D721Med (cell line): ENCODE results near the gene PARP2.

Experiments
- DNase-seq: peaks from one replicate; pipeline ENCODE4 v3.0.0; 2011; ENCODE audit warnings: low spot score; ENCODE audit not compliant: insufficient read length
- FAIRE-seq: peaks from 2 replicates; lab custom pipeline; 2011; peaks lifted over from hg19 to GRCh38; lab: Jason Lieb, UNC
- TF ChIP-seq, protein P1 (sequence below): IDR thresholded peaks from 2 replicates; pipeline ENCODE4 v1.5.1; 2012; ENCODE audit warnings: mild to moderate bottlenecking, control low read depth; ENCODE audit not compliant: insufficient read depth; ENCODE audit errors: missing control alignments

PARP2 gene

DNA sequence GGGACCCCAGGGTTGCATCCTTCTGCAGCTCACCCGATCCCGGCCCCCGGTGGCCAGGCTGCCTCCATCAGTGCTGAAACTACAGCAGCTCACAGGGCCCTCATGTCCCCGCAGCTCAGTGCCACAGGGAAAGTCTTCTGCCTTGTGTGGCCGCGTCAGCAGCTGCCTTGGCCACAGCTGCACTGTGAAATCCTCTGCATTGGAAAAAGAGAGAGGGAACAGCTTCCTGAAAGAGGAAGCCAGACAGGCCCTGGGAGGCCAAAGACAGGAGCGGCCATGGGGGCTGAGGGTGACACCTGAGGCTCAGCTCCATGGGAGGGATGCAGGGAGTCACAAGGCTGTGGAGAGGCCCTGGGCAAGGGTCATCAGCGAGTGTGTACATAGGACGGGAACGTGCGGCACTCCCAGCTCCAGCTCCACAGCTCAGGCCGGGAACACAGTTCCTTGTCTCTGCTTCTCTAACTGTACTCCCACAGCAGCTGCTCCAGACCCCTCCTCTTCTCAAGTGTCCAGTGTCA, 32.7 kb downstream of the PARP2 start:
- FAIRE-seq = no peak
- TF ChIP-seq, protein P1, sequence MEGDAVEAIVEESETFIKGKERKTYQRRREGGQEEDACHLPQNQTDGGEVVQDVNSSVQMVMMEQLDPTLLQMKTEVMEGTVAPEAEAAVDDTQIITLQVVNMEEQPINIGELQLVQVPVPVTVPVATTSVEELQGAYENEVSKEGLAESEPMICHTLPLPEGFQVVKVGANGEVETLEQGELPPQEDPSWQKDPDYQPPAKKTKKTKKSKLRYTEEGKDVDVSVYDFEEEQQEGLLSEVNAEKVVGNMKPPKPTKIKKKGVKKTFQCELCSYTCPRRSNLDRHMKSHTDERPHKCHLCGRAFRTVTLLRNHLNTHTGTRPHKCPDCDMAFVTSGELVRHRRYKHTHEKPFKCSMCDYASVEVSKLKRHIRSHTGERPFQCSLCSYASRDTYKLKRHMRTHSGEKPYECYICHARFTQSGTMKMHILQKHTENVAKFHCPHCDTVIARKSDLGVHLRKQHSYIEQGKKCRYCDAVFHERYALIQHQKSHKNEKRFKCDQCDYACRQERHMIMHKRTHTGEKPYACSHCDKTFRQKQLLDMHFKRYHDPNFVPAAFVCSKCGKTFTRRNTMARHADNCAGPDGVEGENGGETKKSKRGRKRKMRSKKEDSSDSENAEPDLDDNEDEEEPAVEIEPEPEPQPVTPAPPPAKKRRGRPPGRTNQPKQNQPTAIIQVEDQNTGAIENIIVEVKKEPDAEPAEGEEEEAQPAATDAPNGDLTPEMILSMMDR = no peak
- no peak for DNase-seq

DNA sequence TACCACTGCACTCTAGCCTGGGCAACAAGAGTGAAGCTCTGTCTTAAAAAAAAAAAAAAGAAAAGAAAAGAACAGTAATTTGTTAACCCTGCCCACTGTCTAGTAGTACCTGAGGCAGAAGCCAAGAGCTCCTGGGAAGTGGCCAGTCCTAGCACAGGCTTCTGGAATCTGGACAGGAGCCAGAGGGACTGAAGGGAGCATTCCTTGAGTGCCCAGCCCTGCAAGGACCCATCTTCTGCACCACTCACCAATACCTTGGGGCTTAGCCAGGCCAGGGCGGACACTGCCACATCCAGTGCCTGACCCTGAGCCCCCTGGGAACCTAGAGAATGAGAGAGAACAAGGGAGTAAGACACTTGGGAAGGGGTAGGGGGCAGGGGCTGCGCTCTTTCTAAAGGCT, 33.7 kb downstream of the PARP2 start:
- no peak for FAIRE-seq
- no peak for DNase-seq
- TF ChIP-seq, protein P1 = no peak

DNA sequence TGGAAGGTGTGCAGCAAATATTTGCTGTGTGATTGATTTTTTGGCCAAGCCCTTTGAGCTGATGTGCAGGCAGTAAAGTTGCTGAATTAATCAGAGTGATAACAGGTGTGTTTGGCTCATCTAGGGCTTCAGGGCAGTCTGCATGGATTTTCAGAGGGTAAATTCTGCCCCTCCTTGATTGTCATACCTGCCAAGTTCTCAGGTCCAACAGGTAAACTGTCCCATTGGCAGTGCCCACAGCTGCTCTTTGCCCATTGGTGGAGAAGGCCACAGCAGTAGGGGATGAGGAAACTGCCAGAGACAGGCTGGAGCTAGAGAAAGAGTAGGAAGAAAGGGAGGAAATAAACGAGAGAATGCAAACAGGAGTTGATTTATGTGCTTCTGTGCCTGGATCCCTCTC, 36.3 kb downstream of the PARP2 start:
- no peak for FAIRE-seq
- no peak for DNase-seq
- TF ChIP-seq, protein P1 = no peak

DNA sequence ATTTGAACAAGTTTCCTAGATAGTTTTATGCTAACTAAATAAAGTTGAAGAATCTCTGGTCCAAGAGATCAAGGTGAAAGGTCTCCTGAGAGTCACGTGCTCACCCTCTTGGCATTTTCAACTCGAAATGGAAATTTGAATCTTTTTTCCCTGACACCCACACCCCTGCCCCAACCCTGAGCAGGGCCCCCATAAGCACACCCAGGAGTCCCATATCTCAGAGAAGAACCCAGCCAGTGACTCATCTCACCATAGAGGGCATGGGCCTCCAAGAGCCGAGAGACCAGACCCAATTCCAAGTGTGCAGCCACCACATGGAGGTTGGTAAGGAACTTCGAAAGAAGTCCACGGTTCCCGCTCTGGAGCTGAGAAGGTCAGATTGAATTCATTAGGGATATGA, 37.2 kb downstream of the PARP2 start:
- no peak for FAIRE-seq
- TF ChIP-seq, protein P1 = no peak
- no peak for DNase-seq

DNA sequence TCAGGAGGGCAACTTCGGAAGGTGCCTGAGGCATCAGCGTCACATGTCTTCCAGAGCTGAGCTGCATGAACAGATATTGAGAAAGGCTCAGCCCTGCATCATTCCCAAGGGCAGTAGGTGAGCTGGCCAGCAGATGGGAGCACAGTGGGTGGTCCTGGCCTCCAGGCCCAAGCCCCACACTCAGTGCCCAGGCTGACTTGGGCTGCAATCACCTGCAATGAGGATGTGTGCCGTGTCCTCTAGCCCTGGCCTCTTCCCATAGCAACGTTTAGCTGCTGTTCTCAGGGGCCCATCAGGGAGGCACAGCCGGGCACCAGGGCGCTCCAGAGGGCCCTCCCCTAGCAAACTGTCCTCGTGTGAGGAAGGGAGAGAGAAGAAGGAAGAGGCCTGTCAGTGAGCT, 37.9 kb downstream of the PARP2 start:
- no peak for DNase-seq
- TF ChIP-seq, protein P1 = no peak
- no peak for FAIRE-seq

DNA sequence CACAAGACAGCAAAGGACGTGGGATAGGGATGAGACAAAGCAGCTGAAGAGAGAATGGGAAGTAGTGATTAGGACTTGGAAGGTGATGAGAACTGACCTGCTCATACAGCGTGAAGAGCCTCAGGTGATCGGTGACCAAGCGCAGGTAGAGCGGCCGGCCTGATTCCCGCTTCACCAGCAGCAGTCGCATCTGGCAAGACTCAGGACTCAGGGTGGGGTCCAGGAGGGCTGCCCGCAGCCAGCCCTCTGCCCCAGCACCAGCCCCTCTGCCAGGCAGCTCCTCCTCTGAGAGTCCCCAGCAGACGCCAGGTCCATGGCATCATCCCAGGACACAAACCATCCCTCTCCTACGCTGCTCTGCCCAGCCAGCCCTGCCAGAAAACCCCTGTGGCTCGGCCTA, 39.1 kb downstream of the PARP2 start:
- no peak for DNase-seq
- no peak for FAIRE-seq
- TF ChIP-seq, protein P1 = no peak

DNA sequence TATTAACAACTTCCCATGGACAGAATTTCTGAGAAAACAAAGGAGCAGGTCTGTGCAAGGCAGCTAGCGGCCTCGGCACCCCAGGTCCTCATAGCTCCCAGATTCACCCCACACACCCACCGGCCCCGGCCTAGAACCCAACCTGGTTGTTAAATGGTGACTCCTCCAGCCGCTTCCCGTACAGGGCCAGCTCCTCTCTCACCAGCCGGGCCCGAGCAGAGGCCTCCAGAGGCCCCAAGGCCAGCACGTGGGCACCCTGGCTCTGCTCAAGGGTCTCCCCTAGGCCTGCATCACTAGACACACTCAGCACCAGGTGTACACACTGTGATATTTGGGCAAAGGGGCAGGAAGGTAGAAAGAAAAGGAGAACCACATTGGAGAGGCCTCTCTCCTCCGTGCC, 39.6 kb downstream of the PARP2 start:
- no peak for DNase-seq
- FAIRE-seq = no peak
- TF ChIP-seq, protein P1 = no peak
